HepG2 (cell line): ENCODE measurements around the gene HDDC3. TPM values are rescaled to one million over a fixed set of nuclear protein-coding genes. Genes with fewer than 3 reads are reported as not detected.
A peak's percentile ranks its signal among the peaks of the same experiment; 100 is the strongest.

Experiments
- ARID5B ChIP-seq: IDR thresholded peaks from 2 replicates; pipeline ENCODE4 v1.4.0; 2020; ENCODE audit warnings: mild to moderate bottlenecking, missing genetic modification reagents
- DPF2 ChIP-seq: sonication (generic); formaldehyde crosslinking; IDR thresholded peaks from 2 replicates; pipeline ENCODE4 v1.4.0; 2020; ENCODE audit warnings: mild to moderate bottlenecking, low read depth, missing genetic modification reagents, borderline replicate concordance
- EZH2 ChIP-seq: conservative IDR thresholded peaks from 2 replicates; pipeline ENCODE4 v1.6.1; 2012; ENCODE audit warnings: mild to moderate bottlenecking, low read depth, low read length, moderate library complexity
- FOXA1 ChIP-seq, 2 experiments: fragments of 450-650 bp in 1 of 2; sonication (generic) in 1 of 2; formaldehyde crosslinking in 1 of 2; IDR thresholded peaks; 2 replicates each; pipeline versions ENCODE4 v1.4.0 to v1.6.1; 2016 to 2020; ENCODE audit warnings: missing genetic modification reagents in 1 of 2
- GABPB1 ChIP-seq: IDR thresholded peaks from 2 replicates; pipeline ENCODE4 v1.6.1; 2016; ENCODE audit warnings: mild to moderate bottlenecking, missing genetic modification reagents, moderate library complexity, missing compliant biosample characterization
- ISX ChIP-seq: sonication (generic); formaldehyde crosslinking; conservative IDR thresholded peaks from 2 replicates; pipeline ENCODE4 v1.5.0; 2020; ENCODE audit warnings: missing genetic modification reagents
- KMT2A ChIP-seq: sonication (generic); formaldehyde crosslinking; IDR thresholded peaks from 2 replicates; pipeline ENCODE4 v1.4.0; 2020; ENCODE audit warnings: missing genetic modification reagents
- NFE2L2 ChIP-seq: fragments of 150-350 bp; IDR thresholded peaks from 2 replicates; pipeline ENCODE4 v1.6.1; 2014; ENCODE audit warnings: low read length
- RFXAP ChIP-seq: sonication (generic); formaldehyde crosslinking; IDR thresholded peaks from 2 replicates; pipeline ENCODE4 v1.4.0; 2020; ENCODE audit warnings: missing genetic modification reagents, borderline replicate concordance
- TRIM24 ChIP-seq: sonication (generic); formaldehyde crosslinking; IDR thresholded peaks from 2 replicates; pipeline ENCODE4 v1.8.0; 2022; ENCODE audit warnings: mild to moderate bottlenecking, missing genetic modification reagents
- ZFP36L2 ChIP-seq: sonication (generic); formaldehyde crosslinking; IDR thresholded peaks from 2 replicates; pipeline ENCODE4 v1.4.0; 2020; ENCODE audit warnings: missing genetic modification reagents
- ZFP91 ChIP-seq: sonication (generic); formaldehyde crosslinking; IDR thresholded peaks from 2 replicates; pipeline ENCODE4 v1.9.0; 2022; ENCODE audit warnings: missing genetic modification reagents, mild to moderate bottlenecking, borderline replicate concordance
- ZNF326 ChIP-seq: sonication (generic); formaldehyde crosslinking; IDR thresholded peaks from 2 replicates; pipeline ENCODE4 v1.4.0; 2020; ENCODE audit warnings: missing genetic modification reagents, borderline replicate concordance
- ZNF337 ChIP-seq: sonication (generic); formaldehyde crosslinking; IDR thresholded peaks from 2 replicates; pipeline ENCODE4 v1.5.1; 2020; ENCODE audit warnings: missing genetic modification reagents, low read depth, mild to moderate bottlenecking, borderline replicate concordance
- ZNF382 ChIP-seq: sonication (generic); formaldehyde crosslinking; IDR thresholded peaks from 2 replicates; pipeline ENCODE4 v1.5.0; 2020; ENCODE audit warnings: missing genetic modification reagents, mild to moderate bottlenecking, borderline replicate concordance
- ZNF468 ChIP-seq: sonication (generic); formaldehyde crosslinking; IDR thresholded peaks from 2 replicates; pipeline ENCODE4 v1.8.0; 2022; ENCODE audit warnings: mild to moderate bottlenecking, moderate library complexity, missing genetic modification reagents
- ZNF556 ChIP-seq: sonication (generic); formaldehyde crosslinking; IDR thresholded peaks from 2 replicates; pipeline ENCODE4 v1.4.0; 2020; ENCODE audit warnings: mild to moderate bottlenecking, missing genetic modification reagents, borderline replicate concordance
- ZNF574 ChIP-seq: sonication (generic); formaldehyde crosslinking; IDR thresholded peaks from 2 replicates; pipeline ENCODE4 v1.4.0; 2020; ENCODE audit warnings: missing genetic modification reagents
- ZNF672 ChIP-seq: sonication (generic); formaldehyde crosslinking; IDR thresholded peaks from 2 replicates; pipeline ENCODE4 v1.8.1; 2022; ENCODE audit warnings: missing genetic modification reagents
- ZNF720 ChIP-seq: sonication (generic); formaldehyde crosslinking; IDR thresholded peaks from 2 replicates; pipeline ENCODE4 v1.4.0; 2020; ENCODE audit warnings: missing genetic modification reagents
- ZNF768 ChIP-seq: sonication (generic); formaldehyde crosslinking; IDR thresholded peaks from 2 replicates; pipeline ENCODE4 v1.4.0; 2020; ENCODE audit warnings: missing genetic modification reagents
- ZNF780A ChIP-seq: sonication (generic); formaldehyde crosslinking; IDR thresholded peaks from 2 replicates; pipeline ENCODE4 v1.8.0; 2022; ENCODE audit warnings: mild to moderate bottlenecking, missing genetic modification reagents, moderate library complexity
- polyA plus RNA-seq, 8 experiments: library from polyadenylated mRNA; depleted of rRNA in 3 of 8; stranded (reverse) in 7 of 8; unstranded in 1 of 8; fragments of >200 nt; fragmentation: Illumina TruSeq in 4 of 8; extraction: Trizol in 4 of 8; gene quantifications; 2 replicates each; pipeline versions ENCODE4 v1.2.1 to v1.2.3, GENCODE V29; 2011 to 2016; ENCODE audit warnings: low read depth in 4 of 8, missing spikeins in 1 of 8, mixed read lengths in 1 of 8; ENCODE audit not compliant: insufficient read depth in 1 of 8
- total RNA-seq, 5 experiments: library from RNA; depleted of rRNA; stranded (reverse); fragments of >200 nt; fragmentation: Illumina TruSeq; extraction: Trizol; gene quantifications; 2 replicates each; pipeline ENCODE4 v1.2.3, GENCODE V29; 2016; ENCODE audit warnings: low read depth in 1 of 5

HDDC3 gene
- total and polyA plus RNA-seq, 2 of the 13 experiments (the other 11 are each of a cell fraction or from before 2014, with no cell fraction given) = 18.7 to 28.3 TPM

- TF ChIP-seq ZNF468 (CRISPR knock-in tag) (no peak), GABPB1 (CRISPR knock-in tag) (peak; percentile 73), ISX (CRISPR knock-in tag) (no peak), EZH2 (no peak), ZNF574 (peak; percentile 74; the same call in 1 of the 2 replicates), TRIM24 (CRISPR knock-in tag) (no peak), ZFP36L2 (CRISPR knock-in tag) (no peak), KMT2A (CRISPR knock-in tag) (0 out of 2 replicates have a peak, but pooled peaks have one; percentile 27), ZFP91 (CRISPR knock-in tag) (peak; percentile 52; the same call in 1 of the 2 replicates), ZNF780A (no peak), ZNF768 (CRISPR knock-in tag) (peak; percentile 43; the same call in 1 of the 2 replicates), NFE2L2 (no peak), ZNF337 (CRISPR knock-in tag) (no peak), ZNF720 (CRISPR knock-in tag) (no peak), ZNF556 (CRISPR knock-in tag) (no peak), DPF2 (CRISPR knock-in tag) (no peak), FOXA1 (IDR thresholded peaks at IDR 0.05) (no peak), FOXA1 (CRISPR knock-in tag; IDR thresholded peaks at IDR 0.05) (no peak), ZNF326 (CRISPR knock-in tag) (no peak), ZNF382 (CRISPR knock-in tag) (no peak), ZNF672 (CRISPR knock-in tag) (no peak), RFXAP (peak; percentile 44; the same call in 1 of the 2 replicates), ARID5B (CRISPR knock-in tag) (no peak)
These were observed 2.8 kb upstream of the HDDC3 start, which contains the start of gene UNC45A (continued) for GRCh38 chr15:90934949-90935751.
